ENCODE data around the gene WNT1.

The WNT1 gene

DNA sequence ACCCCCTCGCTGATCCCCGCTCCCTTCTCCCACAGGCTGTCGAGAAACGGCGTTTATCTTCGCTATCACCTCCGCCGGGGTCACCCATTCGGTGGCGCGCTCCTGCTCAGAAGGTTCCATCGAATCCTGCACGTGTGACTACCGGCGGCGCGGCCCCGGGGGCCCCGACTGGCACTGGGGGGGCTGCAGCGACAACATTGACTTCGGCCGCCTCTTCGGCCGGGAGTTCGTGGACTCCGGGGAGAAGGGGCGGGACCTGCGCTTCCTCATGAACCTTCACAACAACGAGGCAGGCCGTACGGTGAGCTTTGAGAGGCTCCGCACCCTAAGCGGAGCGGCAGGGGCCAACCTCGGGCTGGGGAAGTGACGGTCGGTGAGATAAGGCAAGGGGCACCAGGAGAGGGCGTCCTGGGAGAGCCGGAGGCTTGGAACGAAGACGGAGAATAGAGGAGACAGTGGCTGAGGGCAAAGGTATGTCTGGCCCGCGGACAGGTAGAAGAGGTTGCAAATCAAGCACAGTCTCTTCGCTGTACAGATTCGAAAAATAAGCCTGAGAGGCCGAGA, 2.3 kb downstream of the WNT1 start:
- H3K4me3 ChIP-seq, result no peak overlapping the region
- H3K36me3 ChIP-seq (replicated peaks), result no peaks in the 10 kb centered on the region; the same call in 1 of the 2 replicates
- H3K4me1 ChIP-seq, result peaks cover under 1% of the 10 kb centered on the region
- H3K9me3 ChIP-seq, result no peaks in the 10 kb centered on the region
- peaks cover 16% of the 10 kb centered on the region for H3K27me3 ChIP-seq (ENCODE audit: low read depth)
- in situ Hi-C loops (cut with MboI; ENCODE audit: low sequenced_read_pairs), result no loop called here
- DNase-seq (ENCODE audit: low spot score in 2 of 2), result no peak

DNA sequence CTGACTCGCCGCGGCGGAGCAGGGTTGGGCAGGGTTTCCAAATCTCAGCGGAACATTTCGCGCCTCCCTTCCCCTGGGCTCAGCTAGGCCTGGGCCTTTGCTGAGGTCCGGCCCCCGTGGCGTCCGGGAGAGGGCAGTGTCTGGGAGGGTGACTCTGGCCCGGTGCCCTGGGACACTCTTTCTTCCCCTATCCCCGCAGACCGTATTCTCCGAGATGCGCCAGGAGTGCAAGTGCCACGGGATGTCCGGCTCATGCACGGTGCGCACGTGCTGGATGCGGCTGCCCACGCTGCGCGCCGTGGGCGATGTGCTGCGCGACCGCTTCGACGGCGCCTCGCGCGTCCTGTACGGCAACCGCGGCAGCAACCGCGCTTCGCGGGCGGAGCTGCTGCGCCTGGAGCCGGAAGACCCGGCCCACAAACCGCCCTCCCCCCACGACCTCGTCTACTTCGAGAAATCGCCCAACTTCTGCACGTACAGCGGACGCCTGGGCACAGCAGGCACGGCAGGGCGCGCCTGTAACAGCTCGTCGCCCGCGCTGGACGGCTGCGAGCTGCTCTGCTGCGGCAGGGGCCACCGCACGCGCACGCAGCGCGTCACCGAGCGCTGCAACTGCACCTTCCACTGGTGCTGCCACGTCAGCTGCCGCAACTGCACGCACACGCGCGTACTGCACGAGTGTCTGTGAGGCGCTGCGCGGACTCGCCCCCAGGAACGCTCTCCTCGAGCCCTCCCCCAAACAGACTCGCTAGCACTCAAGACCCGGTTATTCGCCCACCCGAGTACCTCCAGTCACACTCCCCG, 3.0 kb downstream of the WNT1 start:
- no peaks in the 10 kb centered on the region for H3K9me3 ChIP-seq
- H3K4me1 ChIP-seq, result peaks cover 8% of the 10 kb centered on the region
- peak in 1 of 2 experiments; percentile 43 for DNase-seq (ENCODE audit: low spot score in 2 of 2)
- H3K4me3 ChIP-seq, result peak overlapping the region; percentile 4; the same call in 1 of the 2 replicates
- H3K36me3 ChIP-seq (replicated peaks), result no peaks in the 10 kb centered on the region; the same call in 1 of the 2 replicates
- in situ Hi-C loops (cut with MboI; ENCODE audit: low sequenced_read_pairs), result no loop called here
- H3K27me3 ChIP-seq (ENCODE audit: low read depth), result peaks cover 16% of the 10 kb centered on the region

DNA sequence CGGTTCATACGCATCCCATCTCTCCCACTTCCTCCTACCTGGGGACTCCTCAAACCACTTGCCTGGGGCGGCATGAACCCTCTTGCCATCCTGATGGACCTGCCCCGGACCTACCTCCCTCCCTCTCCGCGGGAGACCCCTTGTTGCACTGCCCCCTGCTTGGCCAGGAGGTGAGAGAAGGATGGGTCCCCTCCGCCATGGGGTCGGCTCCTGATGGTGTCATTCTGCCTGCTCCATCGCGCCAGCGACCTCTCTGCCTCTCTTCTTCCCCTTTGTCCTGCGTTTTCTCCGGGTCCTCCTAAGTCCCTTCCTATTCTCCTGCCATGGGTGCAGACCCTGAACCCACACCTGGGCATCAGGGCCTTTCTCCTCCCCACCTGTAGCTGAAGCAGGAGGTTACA, 3.6 kb downstream of the WNT1 start:
- in situ Hi-C loops (cut with MboI; ENCODE audit: low sequenced_read_pairs), result no loop called here
- no peak for DNase-seq (ENCODE audit: low spot score in 2 of 2)
- Histone ChIP-seq H3K4me3 (no peak overlapping the region), H3K36me3 (replicated peaks) (no peaks in the 10 kb centered on the region; the same call in 1 of the 2 replicates), H3K4me1 (peaks cover 14% of the 10 kb centered on the region), H3K27me3 (ENCODE audit: low read depth) (peaks cover 16% of the 10 kb centered on the region), H3K9me3 (no peaks in the 10 kb centered on the region)

DNA sequence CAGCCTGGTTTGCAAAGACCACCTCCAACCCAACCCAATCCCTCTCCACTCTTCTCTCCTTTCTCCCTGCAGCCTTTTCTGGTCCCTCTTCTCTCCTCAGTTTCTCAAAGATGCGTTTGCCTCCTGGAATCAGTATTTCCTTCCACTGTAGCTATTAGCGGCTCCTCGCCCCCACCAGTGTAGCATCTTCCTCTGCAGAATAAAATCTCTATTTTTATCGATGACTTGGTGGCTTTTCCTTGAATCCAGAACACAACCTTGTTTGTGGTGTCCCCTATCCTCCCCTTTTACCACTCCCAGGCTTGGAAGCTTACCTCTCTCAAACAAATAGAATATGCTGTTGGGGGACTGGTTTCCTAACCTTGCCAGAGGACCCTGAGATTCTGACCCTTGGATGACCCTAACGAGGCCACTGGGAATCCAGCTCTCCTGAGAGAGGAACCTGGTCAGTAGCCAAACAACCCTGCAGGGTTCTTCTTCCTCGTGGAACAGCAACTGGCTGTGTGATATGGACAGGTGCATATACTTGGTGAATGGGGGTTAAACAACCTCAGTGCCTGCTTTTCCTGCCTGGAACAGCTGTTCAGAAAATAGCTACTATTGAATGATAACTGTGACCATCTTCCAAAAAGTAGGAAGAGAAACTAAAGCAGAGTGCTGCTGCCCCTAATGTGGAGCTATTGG, 4.4 kb downstream of the WNT1 start:
- in situ Hi-C loops (cut with MboI; ENCODE audit: low sequenced_read_pairs), result no loop called here
- H3K27me3 ChIP-seq (ENCODE audit: low read depth), result peaks cover 16% of the 10 kb centered on the region

DNA sequence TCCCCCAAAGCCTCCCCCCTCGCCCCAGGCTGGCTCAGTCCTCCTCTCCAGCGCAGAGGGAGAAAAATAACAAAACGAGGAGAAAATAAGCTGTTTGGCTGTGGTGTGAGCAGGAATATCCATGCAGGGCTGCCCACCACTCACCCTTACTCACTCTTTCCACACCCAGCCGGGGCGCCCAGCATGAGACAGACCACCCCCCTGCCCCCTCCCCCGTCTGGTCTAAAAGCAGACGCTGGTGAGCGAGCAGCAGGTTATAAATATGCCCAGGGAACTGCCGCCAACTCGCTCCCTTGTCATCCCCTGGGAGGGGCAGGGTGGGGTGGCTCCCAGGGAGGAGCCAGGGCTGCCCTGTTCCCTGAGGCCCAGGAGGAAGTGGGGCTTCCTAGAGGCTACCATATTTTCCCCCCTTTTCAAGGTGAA, 7.4 kb downstream of the WNT1 start:
- DNase-seq (ENCODE audit: low spot score in 2 of 2), result no peak
- no peak overlapping the region for H3K4me3 ChIP-seq
- peaks cover 16% of the 10 kb centered on the region for H3K27me3 ChIP-seq (ENCODE audit: low read depth)
- peaks cover 26% of the 10 kb centered on the region for H3K4me1 ChIP-seq
- in situ Hi-C loops (cut with MboI; ENCODE audit: low sequenced_read_pairs), result no loop called here
- no peaks in the 10 kb centered on the region; the same call in 1 of the 2 replicates for H3K36me3 ChIP-seq (replicated peaks)
- H3K9me3 ChIP-seq, result no peaks in the 10 kb centered on the region

More for the DNA sequence above, 4.4 kb downstream of the WNT1 start:
- Histone ChIP-seq H3K9me3 (no peaks in the 10 kb centered on the region), H3K4me3 (no peak overlapping the region), H3K4me1 (peaks cover 20% of the 10 kb centered on the region), H3K36me3 (replicated peaks) (no peaks in the 10 kb centered on the region; the same call in 1 of the 2 replicates)
- DNase-seq (ENCODE audit: low spot score in 2 of 2), result no peak

DNA sequence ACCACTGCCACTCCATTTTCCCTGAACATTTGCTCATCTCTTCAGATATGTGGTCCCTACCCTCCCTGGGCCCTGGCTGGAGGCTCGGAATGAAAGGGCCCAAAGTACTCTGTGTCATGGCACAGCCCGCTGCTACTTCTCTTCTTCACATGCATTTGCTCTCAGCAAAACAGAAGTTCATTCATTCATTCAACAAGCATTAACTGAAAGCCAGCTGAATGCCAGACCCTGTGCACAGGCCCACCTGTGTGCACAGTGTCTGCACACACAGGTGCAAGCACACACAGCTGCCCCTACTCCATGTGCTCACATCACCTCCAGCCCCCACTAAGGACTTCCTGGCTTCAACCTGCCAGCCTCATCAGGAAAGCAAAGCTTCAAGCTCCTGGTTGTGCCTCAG, 7.8 kb downstream of the WNT1 start:
- no peaks in the 10 kb centered on the region; the same call in 1 of the 2 replicates for H3K36me3 ChIP-seq (replicated peaks)
- no peaks in the 10 kb centered on the region for H3K9me3 ChIP-seq
- in situ Hi-C loops (cut with MboI; ENCODE audit: low sequenced_read_pairs), result no loop called here
- H3K4me3 ChIP-seq, result no peak overlapping the region
- no peak for DNase-seq (ENCODE audit: low spot score in 2 of 2)
- H3K4me1 ChIP-seq, result peaks cover 26% of the 10 kb centered on the region
- H3K27me3 ChIP-seq (ENCODE audit: low read depth), result peaks cover 16% of the 10 kb centered on the region

DNA sequence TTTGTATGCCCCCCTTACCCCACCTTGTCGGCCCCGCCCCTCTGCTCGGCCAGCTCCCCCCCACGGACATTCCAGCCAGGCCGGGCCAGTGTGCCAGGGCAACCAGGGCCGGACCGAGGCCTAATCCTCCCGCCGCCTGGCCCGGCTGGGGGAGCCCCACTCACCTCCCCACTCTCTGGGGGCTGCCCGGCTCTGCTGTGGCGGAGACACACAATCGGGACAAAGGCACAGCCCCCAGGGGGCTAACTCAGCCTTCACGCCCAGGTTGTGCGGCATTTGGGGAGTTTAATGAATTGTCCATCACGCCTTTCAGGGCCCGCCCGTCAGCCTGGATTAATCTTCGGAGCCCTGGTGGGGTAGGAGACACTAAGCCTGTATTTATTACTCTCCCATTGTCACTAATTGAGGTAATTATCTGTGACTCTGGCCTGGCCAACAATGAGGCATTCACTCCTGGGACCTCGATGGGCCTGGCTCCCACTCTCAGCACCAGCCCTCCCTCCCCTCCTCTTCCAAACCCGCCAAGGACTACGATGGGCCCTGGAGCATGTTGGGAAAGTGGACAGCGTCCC, 8.7 kb downstream of the WNT1 start:
- in situ Hi-C loops (cut with MboI; ENCODE audit: low sequenced_read_pairs), result no loop called here
- no peak overlapping the region for H3K4me3 ChIP-seq
- no peaks in the 10 kb centered on the region for H3K9me3 ChIP-seq
- peaks cover 26% of the 10 kb centered on the region for H3K4me1 ChIP-seq
- DNase-seq (ENCODE audit: low spot score in 2 of 2), result peak; percentile 86 to 93
- H3K36me3 ChIP-seq (replicated peaks), result no peaks in the 10 kb centered on the region; the same call in 1 of the 2 replicates
- H3K27me3 ChIP-seq (ENCODE audit: low read depth), result peaks cover 8% of the 10 kb centered on the region

DNA sequence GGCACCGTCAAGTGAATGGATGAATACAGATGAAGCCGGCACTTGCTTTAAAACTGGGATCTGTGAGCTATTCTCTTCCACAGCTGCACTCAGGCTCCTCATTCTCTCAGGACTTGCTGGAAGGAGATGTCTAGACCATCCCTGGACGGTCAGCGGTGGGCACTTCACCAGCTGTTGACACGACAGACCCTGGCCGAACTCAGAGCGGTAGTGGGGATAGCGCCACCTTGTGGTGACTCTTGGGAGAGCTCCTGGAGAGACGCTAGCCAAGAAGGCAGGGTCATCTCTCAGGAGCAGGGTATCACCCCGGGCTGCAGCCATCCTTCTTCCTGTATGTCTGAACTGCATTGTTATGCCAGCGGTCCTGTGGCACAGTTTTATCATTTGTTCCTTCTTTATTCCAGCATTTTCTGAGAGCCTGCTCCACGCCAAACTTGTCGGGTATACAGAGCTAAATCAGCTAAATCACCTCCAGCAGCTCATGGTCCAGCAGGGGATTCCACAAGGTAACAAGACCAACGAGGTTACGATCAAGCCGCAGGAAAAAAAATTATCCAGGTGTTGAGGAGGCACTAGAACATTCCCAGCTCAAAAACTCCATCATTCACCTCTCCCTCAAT, 10.0 kb downstream of the WNT1 start:
- in situ Hi-C loops (cut with MboI; ENCODE audit: low sequenced_read_pairs), result no loop called here

DNA sequence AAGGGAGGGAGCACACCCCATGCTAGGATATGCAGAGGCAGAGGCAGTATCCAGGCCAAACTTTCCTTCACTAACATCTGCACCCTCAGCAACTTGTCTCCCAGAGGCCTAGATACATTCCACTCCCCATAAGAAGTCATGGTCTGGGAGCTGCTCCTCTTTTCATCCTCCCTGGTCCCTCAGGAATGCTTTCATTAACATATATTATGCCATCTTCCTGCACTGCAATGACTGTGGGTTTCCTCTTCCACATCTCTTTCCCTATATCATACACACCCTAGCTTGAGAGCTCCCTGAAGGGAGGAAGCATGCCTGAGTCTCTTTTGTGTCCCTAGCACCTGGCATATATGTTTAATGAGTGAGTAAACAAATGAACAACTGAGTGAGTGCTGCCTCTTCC, 12.4 kb downstream of the WNT1 start:
- DNase-seq (ENCODE audit: low spot score in 2 of 2), result no peak
- peaks cover 27% of the 10 kb centered on the region for H3K4me1 ChIP-seq
- no peak overlapping the region for H3K4me3 ChIP-seq
- in situ Hi-C loops (cut with MboI; ENCODE audit: low sequenced_read_pairs), result no loop called here
- H3K36me3 ChIP-seq (replicated peaks), result no peaks in the 10 kb centered on the region
- H3K9me3 ChIP-seq, result no peaks in the 10 kb centered on the region
- H3K27me3 ChIP-seq (ENCODE audit: low read depth), result no peaks in the 10 kb centered on the region

More for the DNA sequence above, 10.0 kb downstream of the WNT1 start:
- Histone ChIP-seq H3K27me3 (ENCODE audit: low read depth) (no peaks in the 10 kb centered on the region), H3K9me3 (no peaks in the 10 kb centered on the region), H3K36me3 (replicated peaks) (no peaks in the 10 kb centered on the region; the same call in 1 of the 2 replicates), H3K4me3 (no peak overlapping the region), H3K4me1 (peaks cover 26% of the 10 kb centered on the region)
- peak in 1 of 2 experiments; percentile 86 for DNase-seq (ENCODE audit: low spot score in 2 of 2)

DNA sequence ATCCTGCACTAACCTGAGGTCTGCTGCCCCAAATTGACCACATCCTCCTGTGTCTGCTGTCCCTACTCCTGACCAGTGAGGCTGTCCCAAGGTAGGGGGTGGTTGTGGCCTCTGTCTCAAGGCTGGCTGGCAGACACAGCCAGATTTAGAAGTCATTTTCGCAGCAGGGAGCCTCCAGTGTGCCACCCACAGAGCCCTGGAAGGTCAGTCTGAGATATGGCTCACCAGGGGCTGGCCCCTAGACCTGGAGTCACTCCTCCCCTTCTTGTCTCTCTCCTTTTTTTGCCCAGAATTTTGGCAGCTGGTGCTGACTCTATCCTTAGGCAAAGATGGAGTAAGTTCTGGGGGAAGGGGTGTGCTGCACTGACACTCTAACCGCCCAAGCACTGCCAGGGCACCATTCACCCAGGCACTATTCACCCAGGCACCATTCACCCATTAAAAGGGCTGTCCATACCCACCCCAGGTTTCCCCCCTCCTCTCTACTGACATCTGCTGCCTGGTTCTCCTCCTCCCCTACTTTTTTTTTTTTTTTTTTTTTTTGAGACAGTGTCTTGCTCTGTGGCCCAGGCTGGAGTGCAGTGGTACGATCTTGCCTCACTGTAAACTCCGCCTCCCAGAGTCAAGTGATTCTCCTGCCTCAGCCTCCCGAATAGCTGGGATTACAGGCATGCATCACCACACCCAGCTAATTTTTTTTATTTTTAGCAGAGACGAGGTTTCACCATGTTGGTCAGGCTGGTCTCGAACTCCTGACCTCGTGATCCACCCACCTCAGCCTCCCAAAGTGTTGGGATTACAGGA, 13.3 kb downstream of the WNT1 start:
- no peaks in the 10 kb centered on the region for H3K36me3 ChIP-seq (replicated peaks)
- peaks cover 18% of the 10 kb centered on the region for H3K4me1 ChIP-seq
- in situ Hi-C loops (cut with MboI; ENCODE audit: low sequenced_read_pairs), result no loop called here
- no peak overlapping the region for H3K4me3 ChIP-seq
- no peaks in the 10 kb centered on the region for H3K27me3 ChIP-seq (ENCODE audit: low read depth)
- no peak for DNase-seq (ENCODE audit: low spot score in 2 of 2)
- H3K9me3 ChIP-seq, result no peaks in the 10 kb centered on the region

DNA sequence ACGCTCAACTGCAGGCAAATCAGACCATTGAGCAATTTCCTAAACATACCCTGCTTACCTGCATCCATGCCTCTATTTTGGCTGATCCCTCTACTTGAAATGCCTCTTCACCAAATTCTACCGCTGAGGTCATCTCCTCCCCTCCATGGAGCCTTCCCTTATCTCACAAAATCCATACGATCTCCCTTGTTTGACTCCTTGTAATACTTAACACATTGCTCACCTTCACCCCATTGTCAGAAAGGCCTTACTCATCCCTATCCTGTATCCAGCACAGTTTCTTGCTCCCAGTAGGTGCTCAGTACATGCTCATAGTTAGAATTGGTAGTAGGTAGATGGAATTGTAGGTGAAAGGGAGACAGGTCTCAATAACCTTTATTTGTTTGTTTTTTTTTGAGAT, 15.7 kb downstream of the WNT1 start:
- Histone ChIP-seq H3K36me3 (replicated peaks) (no peaks in the 10 kb centered on the region), H3K9me3 (no peaks in the 10 kb centered on the region), H3K4me1 (peaks cover 22% of the 10 kb centered on the region), H3K4me3 (no peak overlapping the region), H3K27me3 (ENCODE audit: low read depth) (no peaks in the 10 kb centered on the region)
- no peak for DNase-seq (ENCODE audit: low spot score in 2 of 2)
- in situ Hi-C loops (cut with MboI; ENCODE audit: low sequenced_read_pairs), result no loop called here

DNA sequence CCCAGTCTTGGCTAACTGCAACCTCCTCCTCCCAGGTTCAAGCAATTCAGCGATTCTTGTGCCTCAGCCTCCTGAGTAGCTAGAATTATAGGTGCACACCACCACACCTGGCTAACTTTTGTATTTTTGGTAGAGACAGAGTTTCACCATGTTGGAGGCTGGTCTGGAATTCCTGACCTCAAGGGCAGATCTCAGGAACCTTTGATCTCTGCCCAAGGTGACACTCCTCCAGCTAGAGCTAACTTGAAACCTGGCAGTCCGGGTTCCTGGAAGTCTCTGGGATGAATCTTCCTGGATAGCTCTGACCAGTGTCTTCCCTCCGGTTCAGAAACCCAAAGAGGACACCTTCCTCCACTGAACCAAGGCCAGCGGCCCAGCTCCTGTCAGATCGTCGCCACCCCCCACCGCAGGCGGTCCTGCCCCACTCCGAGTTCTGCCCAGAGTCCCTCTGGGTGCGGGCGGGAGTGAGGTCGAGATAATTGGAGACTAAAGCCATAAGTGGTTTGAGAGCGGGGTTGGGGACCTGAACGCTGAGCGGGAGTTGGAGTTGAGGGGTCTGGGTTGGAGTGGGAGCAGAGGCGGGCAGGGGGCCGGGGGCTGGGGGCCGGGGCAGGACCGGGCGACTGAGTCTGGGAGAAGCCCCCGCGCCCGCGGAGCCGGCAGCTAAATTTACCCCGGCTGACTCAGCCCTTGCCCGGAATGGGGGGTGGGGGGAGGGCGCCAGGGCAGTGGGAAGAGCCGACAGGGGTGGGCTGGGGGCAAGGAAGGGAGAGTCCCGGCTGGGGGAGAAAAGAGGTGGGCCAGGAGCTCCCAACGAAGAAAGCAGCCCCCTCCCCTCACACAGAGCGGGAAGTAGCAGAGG, 16.3 kb downstream of the WNT1 start:
- no peaks in the 10 kb centered on the region for H3K27me3 ChIP-seq (ENCODE audit: low read depth)
- in situ Hi-C loops (cut with MboI; ENCODE audit: low sequenced_read_pairs), result no loop called here
- DNase-seq (ENCODE audit: low spot score in 2 of 2), result no peak
- H3K4me3 ChIP-seq, result no peak overlapping the region
- no peaks in the 10 kb centered on the region for H3K36me3 ChIP-seq (replicated peaks)
- peaks cover 23% of the 10 kb centered on the region for H3K4me1 ChIP-seq
- H3K9me3 ChIP-seq, result no peaks in the 10 kb centered on the region

Measured in HAP-1 (cell line).